IMR-90 (cell line): ENCODE data around the gene VEPH1.

Experiments used
- BHLHE40 ChIP-seq: fragments of 150-350 bp; IDR thresholded peaks from 2 replicates; pipeline ENCODE4 v1.6.1; 2016; ENCODE audit warnings: mild to moderate bottlenecking, low read depth, low read length
- CEBPB ChIP-seq: IDR thresholded peaks from 2 replicates; pipeline ENCODE4 v1.6.1; 2012; ENCODE audit warnings: low read depth, low read length, improper control_type of control experiment
- ELK1 ChIP-seq: fragments of 150-350 bp; IDR thresholded peaks from 2 replicates; pipeline ENCODE4 v1.6.1; 2016; ENCODE audit warnings: low read depth, mild to moderate bottlenecking, low read length, moderate library complexity, borderline replicate concordance
- MXI1 ChIP-seq: IDR thresholded peaks from 2 replicates; pipeline ENCODE4 v1.6.1; 2012; ENCODE audit warnings: low read depth, mild to moderate bottlenecking, low read length, moderate library complexity, borderline replicate concordance
- NFE2L2 ChIP-seq: fragments of 150-350 bp; IDR thresholded peaks from 2 replicates; pipeline ENCODE4 v1.6.1; 2016; ENCODE audit warnings: low read depth, mild to moderate bottlenecking, low read length
- POLR2A ChIP-seq: IDR thresholded peaks from 2 replicates; pipeline ENCODE4 v1.6.1; 2012; ENCODE audit warnings: mild to moderate bottlenecking, low read depth, low read length
- RAD21 ChIP-seq: IDR thresholded peaks from 2 replicates; pipeline ENCODE4 v1.6.1; 2012; ENCODE audit warnings: low read length, improper control_type of control experiment
- RCOR1 ChIP-seq: IDR thresholded peaks from 2 replicates; pipeline ENCODE4 v1.6.1; 2012; ENCODE audit warnings: mild to moderate bottlenecking, low read length, improper control_type of control experiment; ENCODE audit not compliant: insufficient replicate concordance
- RFX5 ChIP-seq: IDR thresholded peaks from 2 replicates; pipeline ENCODE4 v1.8.0; 2012; ENCODE audit warnings: low read depth, mild to moderate bottlenecking, low read length, moderate library complexity
- USF2 ChIP-seq: fragments of 150-350 bp; IDR thresholded peaks from 2 replicates; pipeline ENCODE4 v1.6.1; 2017; ENCODE audit warnings: mild to moderate bottlenecking, antibody characterized with exemption, low read length, low read depth
- TF ChIP-seq, protein P1 (sequence below): conservative IDR thresholded peaks from 2 replicates; pipeline ENCODE4 v1.5.1; 2012; ENCODE audit warnings: mild to moderate bottlenecking, low read depth, low read length, improper control_type of control experiment

DNA sequence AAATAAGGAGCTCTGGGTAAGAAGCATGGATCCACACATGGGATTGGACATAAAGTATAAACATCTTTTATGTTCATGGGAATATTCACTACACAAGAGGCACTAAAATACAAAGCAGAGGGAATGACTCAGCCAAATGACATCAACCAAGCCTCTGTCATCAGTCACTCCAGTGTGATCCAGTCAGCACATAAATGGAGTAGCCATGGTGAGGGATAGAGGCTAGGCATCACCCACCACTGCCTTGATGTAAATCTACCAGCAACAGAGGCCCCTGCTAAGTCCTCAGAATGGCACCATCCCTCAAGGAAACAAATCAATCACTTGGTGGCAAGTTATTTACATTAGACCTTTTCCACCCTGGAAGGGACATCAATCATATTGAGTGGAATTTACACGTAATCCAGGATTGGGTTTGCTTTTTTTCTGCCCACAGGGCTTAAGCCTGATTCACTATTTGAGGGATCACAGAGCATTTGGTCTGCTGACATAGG is 27.2 kb downstream of the VEPH1 start:
- TF ChIP-seq, protein P1, sequence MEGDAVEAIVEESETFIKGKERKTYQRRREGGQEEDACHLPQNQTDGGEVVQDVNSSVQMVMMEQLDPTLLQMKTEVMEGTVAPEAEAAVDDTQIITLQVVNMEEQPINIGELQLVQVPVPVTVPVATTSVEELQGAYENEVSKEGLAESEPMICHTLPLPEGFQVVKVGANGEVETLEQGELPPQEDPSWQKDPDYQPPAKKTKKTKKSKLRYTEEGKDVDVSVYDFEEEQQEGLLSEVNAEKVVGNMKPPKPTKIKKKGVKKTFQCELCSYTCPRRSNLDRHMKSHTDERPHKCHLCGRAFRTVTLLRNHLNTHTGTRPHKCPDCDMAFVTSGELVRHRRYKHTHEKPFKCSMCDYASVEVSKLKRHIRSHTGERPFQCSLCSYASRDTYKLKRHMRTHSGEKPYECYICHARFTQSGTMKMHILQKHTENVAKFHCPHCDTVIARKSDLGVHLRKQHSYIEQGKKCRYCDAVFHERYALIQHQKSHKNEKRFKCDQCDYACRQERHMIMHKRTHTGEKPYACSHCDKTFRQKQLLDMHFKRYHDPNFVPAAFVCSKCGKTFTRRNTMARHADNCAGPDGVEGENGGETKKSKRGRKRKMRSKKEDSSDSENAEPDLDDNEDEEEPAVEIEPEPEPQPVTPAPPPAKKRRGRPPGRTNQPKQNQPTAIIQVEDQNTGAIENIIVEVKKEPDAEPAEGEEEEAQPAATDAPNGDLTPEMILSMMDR = no peak
- no peak for TF ChIP-seq RCOR1
- no peak for TF ChIP-seq RAD21
- TF ChIP-seq POLR2A = no peak
- TF ChIP-seq RFX5 = no peak
- peak; percentile 9; the same call in 1 of the 2 replicates for TF ChIP-seq CEBPB
- no peak for TF ChIP-seq USF2
- no peak for TF ChIP-seq ELK1
- TF ChIP-seq MXI1 = no peak
- peak; percentile 82 for TF ChIP-seq NFE2L2
- TF ChIP-seq BHLHE40 = no peak
